Stromal cell of bone marrow (primary cell): Measurements from ENCODE around the gene TGFBR3.

ENCODE experiments used
- DNase-seq: peaks from one replicate; pipeline ENCODE4 v3.0.0-alpha.2; 2012; ENCODE audit warnings: low read depth

Gene TGFBR3

GRCh38 chr1:91826248-91826647 is 59.7 kb downstream of the TGFBR3 start:
- DNase-seq = no peak

DNA sequence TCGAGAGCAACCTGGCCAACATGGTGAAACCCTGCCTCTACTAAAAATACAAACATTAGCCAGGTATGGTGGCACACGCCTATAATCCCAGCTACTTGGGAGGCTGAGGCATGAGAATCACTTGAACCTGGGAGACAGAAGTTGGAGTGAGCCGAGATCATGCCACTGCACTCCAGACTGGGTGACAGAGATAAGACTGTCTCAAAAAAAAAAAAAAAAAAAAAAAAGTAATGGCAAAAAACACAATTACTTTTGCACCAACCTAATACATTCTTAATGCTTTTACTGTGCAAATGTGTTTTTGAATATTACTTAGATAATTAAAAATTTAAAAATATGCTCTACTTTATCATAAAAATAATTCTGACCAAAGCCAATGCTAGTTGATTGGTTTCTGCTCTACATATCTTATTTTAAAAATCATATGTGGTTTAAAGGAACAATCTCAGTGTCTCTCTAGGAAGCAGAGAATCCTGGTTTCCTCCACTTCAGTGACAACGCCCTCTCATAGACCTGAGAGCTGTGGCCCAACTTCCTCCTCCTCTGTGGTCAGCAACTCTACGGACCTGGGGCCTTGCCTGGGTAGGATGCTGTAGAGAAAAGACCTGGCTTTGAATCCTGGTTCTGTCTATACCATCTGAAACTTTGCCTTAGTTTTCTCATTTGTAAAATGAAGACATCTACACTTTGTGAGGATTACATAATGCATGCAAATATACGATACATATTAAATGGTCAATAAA is 64.7 kb downstream of the TGFBR3 start:
- no peak for DNase-seq

- no peak for DNase-seq
Measured at GRCh38 chr1:91819038-91819788, 66.7 kb downstream of the TGFBR3 start.

DNA sequence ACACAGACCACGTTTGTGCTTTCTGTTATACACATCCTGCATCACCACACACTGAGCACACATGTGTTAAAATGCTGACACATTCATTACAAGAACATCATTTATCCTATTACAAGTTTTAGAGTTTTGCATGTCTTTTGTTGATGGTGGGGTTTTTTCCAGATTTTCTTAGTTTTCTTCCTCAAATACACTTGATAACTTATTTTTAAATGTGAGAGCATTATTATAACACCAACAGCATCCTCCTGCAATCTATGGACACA is 67.3 kb downstream of the TGFBR3 start:
- no peak for DNase-seq

DNA sequence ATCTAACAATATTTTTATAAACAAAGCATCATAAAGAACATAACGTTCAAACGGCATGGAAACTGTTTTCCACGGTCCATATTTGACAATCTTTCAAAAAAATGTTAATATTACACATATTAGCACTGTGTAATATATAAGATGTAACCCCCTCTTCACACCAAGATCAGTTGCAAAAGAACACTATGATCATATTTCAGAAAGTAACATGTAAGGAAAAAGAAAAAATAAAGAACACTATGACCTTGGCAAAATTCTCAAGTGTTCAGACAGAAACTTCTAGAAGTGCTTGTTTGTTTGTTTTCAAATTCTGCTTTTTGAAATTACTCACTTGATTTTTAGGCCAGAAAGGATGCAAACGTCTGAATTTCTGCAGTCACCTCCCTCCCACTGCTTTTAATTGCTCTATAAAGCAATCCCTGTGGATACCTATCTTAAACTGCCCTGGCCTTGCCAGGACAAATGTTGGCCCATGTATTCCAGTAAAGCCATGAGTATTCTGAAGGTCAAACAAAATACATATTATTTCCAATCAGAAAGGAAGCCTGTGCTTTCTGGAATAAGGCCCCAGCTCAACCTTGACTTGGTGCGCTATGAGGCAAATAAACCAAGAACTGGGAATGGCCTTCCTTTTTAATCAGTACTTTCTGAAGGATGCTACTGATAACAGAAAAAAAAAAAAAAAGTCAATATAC is 68.6 kb downstream of the TGFBR3 start:
- DNase-seq = no peak

- no peak for DNase-seq
Measured at GRCh38 chr1:91816031-91816430, 69.9 kb downstream of the TGFBR3 start.

GRCh38 chr1:91814448-91814847 is 71.5 kb downstream of the TGFBR3 start:
- DNase-seq = no peak

- no peak for DNase-seq
Measured at GRCh38 chr1:91813813-91814212, 72.1 kb downstream of the TGFBR3 start.

DNA sequence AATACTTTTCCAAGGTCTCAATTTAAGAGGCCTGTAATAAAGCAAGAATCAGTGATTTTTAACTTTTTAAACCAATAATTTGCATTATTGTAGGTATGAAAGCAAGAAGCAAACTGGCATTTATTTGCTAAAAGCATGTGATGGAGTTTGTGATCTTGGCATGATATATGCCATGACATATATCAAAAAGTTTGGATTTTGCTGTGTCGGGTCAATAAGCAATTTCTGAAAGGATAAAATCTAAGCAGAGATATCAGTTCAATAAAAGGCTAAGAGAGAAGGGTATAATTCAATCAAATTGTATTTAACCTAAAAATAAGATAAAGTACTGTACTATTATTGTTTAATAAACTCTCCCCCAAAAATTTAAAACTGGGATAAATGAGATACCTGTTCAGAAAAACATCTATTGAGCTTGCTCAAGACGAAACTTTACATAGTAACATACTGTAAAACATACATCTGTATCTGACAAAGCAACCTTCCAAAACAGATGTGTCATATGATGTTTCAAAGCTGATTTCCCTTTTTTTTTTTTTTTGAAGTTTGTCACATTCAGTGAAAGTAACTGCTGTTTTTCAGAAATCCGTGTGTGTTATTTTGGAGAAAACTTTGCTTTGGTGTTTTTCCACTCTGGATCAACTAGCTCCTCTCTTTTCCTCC is 74.5 kb downstream of the TGFBR3 start:
- DNase-seq = no peak

DNA sequence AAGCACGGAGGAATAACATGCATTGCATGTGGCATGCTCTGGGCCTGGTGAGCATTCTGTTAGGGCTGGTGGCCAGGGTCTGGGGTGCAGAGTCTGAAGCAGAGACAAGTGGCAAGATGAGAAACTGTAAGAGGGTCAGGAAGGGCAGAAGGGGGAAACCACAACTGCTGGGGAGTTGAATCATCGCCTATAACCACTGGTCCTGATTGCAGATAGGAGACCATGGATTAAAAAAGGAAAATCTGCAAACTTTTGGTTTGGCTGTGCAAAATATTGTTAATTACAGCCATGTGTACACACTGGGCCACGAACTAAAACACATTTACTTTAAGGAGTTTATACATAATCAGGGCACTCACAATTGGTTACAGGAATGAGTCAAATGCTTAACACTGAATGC is 76.6 kb downstream of the TGFBR3 start:
- no peak for DNase-seq

GRCh38 chr1:91807921-91808620 is 77.9 kb downstream of the TGFBR3 start:
- DNase-seq = no peak

DNA sequence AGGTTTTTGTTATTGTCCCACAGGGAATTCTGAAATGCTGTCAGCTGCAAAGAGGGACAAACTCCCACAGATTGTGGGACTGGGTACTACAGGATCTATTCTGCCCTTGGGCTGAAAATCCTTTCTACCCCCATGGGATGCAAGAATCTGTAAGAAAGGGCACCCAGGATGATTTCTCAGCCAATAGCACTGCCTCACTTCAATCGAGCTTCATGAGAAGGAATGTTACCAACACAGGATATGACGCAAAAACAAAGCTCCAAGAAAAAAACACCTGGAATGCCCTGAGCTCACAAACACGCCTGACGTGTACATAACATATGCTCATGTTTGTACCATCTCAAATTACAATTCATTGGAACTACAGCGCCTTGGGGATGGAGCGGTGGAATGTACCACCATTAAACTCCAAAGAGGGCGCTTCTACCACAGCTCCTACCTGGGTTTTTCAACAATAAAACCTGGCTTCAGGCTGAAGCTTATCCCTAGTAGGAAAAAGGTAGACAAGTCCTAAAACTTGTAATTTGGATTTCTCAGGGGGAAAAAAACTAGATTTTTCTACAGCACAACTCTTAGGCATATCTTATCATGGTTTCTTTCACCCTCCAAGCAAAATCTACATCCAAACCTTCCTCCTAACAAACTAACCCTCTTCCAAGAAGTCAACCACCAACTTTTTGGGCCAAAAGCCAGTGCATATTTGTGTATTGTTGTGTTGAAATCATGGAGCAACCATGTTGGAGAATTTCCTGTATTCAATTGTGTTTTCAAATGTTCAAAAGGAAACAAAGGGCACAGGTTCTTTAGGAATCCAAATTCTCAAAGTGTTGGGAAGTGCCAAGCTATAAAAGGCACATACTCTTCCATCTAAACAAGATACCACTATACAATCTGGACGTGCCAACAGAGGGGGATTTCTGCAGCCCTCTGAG is 78.9 kb downstream of the TGFBR3 start:
- no peak for DNase-seq

- no peak for DNase-seq
Measured at GRCh38 chr1:91806181-91806768, 79.7 kb downstream of the TGFBR3 start.

DNA sequence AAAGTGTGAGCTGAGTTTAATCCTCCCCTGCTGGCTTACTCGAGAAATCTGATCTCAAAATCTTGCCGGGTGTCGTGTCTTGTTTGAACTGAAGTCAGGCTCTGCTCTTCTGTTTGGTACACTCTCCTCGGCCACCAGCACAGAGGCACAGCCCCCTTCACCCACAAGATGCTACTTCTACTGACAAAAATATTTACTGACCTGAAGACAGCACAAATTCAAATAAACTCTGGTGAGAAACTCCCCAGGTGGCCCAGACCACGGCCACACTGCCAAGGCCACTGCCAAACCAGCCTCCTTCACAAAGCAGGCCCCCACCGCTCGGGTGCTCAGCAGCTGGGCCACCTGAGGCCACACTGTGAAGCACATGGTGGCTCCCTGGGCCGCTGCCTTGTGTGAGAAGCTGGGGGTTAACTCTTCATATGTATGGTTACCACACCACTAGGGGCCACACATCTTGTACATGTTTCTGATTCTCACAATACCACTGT is 80.6 kb downstream of the TGFBR3 start:
- no peak for DNase-seq

- no peak for DNase-seq
Measured at GRCh38 chr1:91804546-91805023, 81.4 kb downstream of the TGFBR3 start.

DNA sequence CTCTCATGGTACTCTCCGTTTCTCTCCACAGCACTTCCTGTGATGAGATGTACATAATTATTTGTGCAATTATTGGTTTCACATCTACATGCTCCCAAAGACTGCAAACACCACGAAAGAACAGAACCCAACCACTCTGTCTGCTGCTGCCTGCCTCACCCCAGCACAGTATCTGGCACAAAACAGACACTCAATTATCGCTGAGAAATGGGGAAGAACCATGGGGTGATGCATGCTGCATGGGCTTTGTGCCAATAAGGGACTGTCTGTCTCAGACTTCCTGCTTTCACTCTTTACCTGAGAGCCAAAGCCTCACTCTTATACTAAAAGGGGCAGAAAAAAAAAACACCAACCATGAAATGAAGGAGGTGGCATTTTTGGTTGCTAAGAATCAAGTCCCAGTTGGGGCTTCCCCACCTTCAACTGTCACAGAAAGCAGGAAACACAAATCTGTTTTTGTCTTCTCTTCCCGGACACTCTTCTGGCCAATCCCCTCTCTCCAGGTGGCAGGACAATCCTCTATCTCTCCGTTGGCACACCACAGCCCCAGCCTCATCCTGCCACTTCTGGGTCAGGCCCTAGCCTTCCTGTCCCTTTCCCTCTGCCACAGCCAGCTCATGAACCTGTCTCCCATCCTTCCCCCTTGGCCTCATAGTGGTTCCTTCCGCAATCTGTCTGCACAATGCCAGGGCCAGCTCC is 82.0 kb downstream of the TGFBR3 start:
- DNase-seq = no peak

DNA sequence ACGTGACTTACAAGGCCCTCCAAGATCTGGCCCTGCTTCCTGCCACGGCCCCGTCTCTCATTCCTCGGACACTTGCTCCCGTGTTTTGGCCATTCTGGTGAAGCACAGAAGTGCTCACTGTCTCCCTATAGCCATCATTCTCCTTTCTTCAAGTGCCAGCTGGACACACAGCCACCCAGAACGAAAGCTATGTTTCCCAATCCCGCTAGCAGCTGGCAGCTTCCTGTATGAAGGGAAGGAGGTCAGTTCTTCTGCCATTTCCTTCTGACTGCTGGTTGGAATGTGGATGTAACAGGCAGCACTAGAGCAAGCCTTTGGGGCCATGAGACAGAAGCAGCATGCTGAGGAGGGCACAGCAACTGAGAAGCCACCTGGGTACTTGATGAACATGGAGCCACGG is 82.8 kb downstream of the TGFBR3 start:
- no peak for DNase-seq

GRCh38 chr1:91801496-91802115 is 84.3 kb downstream of the TGFBR3 start:
- no peak for DNase-seq

- DNase-seq = no peak
Measured at GRCh38 chr1:91799863-91800262, 86.1 kb downstream of the TGFBR3 start.
